GM21360 (cell line): Measurements from ENCODE around the gene PRELID3B.
"Not testable (repeated sequence)": the region's sequence is repeated elsewhere in the genome, so short reads cannot be mapped to it uniquely, and the experiment has no call there.

Source experiments
- ATAC-seq: cut with Tn5 transposase; IDR thresholded peaks from one replicate; pipeline ENCODE4 v1.9.1; 2021; ENCODE audit warnings: mild to moderate bottlenecking, moderate library complexity; ENCODE audit not compliant: unreplicated experiment

The PRELID3B gene

GRCh38 chr20:59050437-59050836 lies 7.9 kb upstream of the PRELID3B start:
- ATAC-seq, result no peak

- ATAC-seq, result no peak
Observed at GRCh38 chr20:59048681-59049030, 6.1 kb upstream of the PRELID3B start.

GRCh38 chr20:59047938-59048680 lies 5.5 kb upstream of the PRELID3B start:
- no peak for ATAC-seq

- ATAC-seq, result no peak
Observed at GRCh38 chr20:59046862-59047261, 4.3 kb upstream of the PRELID3B start.

GRCh38 chr20:59044796-59045195 lies 2.2 kb upstream of the PRELID3B start:
- ATAC-seq, result no peak

- no peak for ATAC-seq
Observed at GRCh38 chr20:59044295-59044694, 1.7 kb upstream of the PRELID3B start.

- ATAC-seq, result no peak
Observed at GRCh38 chr20:59043698-59044097, 1.1 kb upstream of the PRELID3B start.

DNA sequence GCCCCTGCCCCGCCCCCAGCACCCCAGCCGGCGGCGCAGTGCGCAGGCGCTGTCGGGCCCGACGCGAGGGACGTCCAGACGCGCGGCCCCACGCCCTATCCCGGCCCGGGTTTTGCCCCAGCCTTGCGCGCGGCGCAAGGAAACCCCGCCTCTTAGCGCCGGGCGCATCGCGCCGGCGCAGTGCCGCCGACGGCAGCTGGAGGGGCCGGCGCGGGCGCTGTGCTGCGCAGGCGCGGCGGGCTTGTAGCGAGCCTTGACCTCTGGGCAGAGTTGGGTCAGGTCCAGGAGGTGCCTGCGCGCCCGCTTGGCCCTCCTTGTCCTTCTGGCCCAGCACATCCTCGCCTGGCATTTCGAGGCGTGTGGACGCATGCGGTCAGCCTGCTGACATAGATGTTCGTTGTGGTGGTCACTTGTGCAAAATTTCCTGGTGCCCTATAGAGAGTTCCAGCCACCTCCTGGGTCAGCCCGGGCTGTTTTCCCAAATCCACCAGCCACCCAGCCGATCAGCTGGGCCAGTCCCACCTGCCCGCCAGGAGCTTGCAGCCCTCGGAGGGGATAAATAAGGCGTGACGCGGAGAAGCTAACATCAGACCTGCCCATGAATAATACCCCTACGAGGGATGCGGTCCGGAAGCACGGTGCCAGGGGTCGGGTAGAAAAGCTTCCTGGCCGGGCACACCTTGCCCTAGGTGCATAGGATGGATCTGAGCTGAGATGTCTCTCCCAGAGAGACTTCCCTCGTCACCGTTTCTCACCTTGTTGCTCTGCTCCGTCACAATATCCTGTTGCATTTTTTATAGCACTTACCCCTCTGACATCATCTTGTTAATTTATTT lies 428 bp upstream of the PRELID3B start:
- peak; percentile 92 for ATAC-seq

- ATAC-seq, result not testable (repeated sequence)
Observed at GRCh38 chr20:59041487-59041886, 1.1 kb downstream of the PRELID3B start.

DNA sequence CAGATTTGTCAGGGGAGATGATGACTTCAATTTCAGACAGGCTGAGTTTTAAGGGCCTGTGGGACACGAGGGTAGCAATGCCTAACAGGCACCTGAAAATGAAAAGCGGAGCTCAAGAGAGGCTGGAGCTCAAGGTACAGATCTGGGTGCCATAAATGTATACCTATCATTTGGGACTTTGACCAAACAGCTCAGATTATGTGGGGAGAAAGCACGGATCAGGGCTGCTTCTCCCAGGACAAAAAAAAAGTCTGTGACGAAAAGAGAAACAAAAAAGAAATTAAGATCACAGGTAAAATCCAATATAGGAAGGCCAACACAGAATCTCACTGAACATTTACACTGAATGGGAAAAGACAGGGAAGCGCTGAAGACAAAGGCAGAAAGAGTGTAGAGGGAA lies 1.9 kb downstream of the PRELID3B start:
- ATAC-seq, result no peak

GRCh38 chr20:59039233-59039632 lies 3.4 kb downstream of the PRELID3B start:
- ATAC-seq, result no peak

GRCh38 chr20:59037386-59037785 lies 5.2 kb downstream of the PRELID3B start:
- no peak for ATAC-seq

DNA sequence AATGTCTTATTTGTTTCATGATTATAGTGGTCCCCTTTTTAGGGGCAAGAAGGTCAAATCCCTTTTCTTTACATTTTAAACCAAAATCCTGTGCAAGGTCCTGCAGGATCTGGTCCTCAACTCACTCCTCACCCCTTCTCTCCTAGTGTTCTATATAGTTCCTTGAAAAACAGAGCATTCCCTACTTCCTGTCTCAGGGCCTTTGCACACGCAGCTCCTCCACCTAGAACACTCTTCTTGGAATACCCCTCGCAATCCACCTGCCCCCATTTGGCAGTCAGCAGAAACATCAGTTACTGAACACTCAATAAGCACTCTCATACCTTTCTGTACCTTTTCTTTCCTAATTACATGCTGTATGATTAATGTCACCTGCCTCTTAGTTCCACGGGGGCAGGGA lies 7.2 kb downstream of the PRELID3B start:
- no peak for ATAC-seq

DNA sequence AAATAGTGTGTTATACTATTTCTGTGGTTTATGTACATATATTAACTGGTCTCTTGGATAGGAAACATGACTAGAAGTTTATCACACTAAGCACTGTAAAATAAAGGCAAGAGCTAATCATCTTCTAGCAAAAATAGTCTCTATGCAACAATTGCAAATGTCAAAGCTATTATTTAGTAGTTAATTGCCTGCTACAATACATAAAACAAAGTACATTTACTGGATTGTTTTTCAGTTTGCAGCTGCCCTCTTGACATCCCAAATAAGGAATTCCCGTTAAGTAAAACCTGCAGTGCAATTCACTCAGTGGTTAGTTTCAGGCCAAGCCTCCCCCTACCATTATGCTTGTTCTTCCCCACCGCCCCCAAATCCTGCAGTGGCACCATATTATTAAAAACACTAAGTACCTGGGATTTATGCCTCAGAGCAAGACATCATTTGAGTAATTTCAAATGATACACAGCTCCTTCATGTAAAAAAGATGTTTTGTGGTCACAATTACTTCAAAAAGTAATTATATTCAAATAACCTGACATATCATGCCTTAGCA lies 8.9 kb downstream of the PRELID3B start:
- no peak for ATAC-seq

DNA sequence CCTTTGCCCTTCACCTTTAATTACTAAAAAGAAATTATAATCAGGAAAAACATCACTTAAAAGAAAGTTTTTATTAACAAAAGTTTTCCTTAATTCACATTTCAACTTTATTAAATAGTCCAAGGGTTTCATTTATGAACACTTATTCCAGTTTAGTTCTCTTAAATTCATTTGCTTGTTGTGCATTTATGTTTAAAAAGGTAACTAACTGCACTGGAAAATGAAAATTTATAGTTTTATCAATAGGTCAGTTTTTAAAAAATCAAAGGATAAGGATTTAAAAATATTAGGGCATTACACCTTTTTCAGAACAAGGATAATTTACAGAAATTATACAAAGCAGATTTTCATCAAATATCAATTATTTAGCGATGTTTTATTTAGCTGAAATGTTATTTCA lies 9.5 kb downstream of the PRELID3B start:
- ATAC-seq, result no peak

DNA sequence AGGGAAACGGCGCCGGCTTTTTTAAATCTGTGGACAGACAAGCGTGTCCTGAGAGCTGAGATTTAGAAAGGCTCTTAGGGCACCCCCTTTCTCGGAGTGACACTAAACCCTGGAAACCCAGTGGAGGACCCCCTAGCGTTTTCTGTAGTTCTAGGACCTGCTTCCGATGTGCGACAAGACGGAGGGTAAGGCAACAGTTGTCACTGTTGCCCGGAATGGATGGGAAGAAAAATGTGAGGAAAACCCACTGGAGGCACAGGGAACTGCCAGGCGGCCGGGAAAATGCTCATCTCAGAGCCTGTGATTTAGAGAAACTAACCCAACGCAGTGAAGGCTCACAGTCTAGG lies 9.9 kb downstream of the PRELID3B start:
- no peak for ATAC-seq

GRCh38 chr20:59032023-59032712 lies 10.4 kb downstream of the PRELID3B start, which contains the start of gene ATP5F1E:
TSS of gene ATP5F1E (minus strand) at chr20:59032335. CDS start at chr20:59032251, 84 bp downstream.
- ATAC-seq, result peak; percentile 95

DNA sequence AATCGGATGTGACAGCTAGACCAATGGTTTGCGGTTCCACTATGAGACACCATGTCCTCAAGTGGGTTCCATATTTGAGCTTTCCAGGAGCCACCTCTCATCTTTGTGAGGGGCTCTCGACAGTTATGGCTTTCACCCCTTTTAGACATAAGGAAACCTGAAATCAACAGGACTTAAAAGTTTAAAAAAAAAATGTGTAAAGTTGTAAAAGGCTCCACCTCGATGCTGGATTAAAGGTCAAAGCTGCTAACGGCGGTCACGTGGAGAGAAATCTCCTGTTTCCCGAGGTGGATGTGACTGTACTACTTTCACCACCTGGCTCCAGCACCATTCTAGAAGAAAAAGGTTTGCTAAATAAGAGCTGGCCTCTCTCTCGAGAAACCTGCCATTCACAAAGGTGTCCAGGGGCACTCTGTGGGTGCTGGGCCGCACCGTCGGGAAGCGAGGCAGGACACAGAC lies 11.0 kb downstream of the PRELID3B start:
- no peak for ATAC-seq

- no peak for ATAC-seq
Observed at GRCh38 chr20:59030911-59031563, 11.5 kb downstream of the PRELID3B start.

- ATAC-seq, result no peak
Observed at GRCh38 chr20:59028812-59029211, 13.8 kb downstream of the PRELID3B start.
